CD14-positive monocyte (primary cell): ENCODE results near the gene P4HA2. TPM values are rescaled to one million over a fixed set of nuclear protein-coding genes. Genes with fewer than 3 reads are reported as not detected.

Source experiments
- DNase-seq, 3 donors: peaks; one replicate each; pipeline ENCODE4 v3.0.0-alpha.2; 2011 to 2022
- H2AFZ ChIP-seq: 2 replicates; pipeline ENCODE4 v1.6.0; 2012; ENCODE audit warnings: mild to moderate bottlenecking, low read depth, low read length, inconsistent platforms; ENCODE audit not compliant: insufficient read depth, poor library complexity, severe bottlenecking
- H3K27ac ChIP-seq, 2 donors: 1 replicate in 1 of 2; 2 replicates in 1 of 2; pipeline ENCODE4 v1.5.1; 2012 to 2013; ENCODE audit warnings: low read length in 2 of 2, control low read depth in 1 of 2, inconsistent platforms in 1 of 2, low read depth in 1 of 2, mild to moderate bottlenecking in 1 of 2
- H3K27me3 ChIP-seq, 2 donors: one replicate each; pipeline versions ENCODE4 v1.6.0 to v1.6.1; 2011 to 2013; ENCODE audit warnings: low read length in 2 of 2; ENCODE audit not compliant: control insufficient read depth in 2 of 2, insufficient read depth in 2 of 2
- H3K36me3 ChIP-seq, 2 donors: replicated peaks in 1 of 2; 1 replicate in 1 of 2; 2 replicates in 1 of 2; pipeline versions ENCODE4 v1.5.1 to v1.6.1; 2012 to 2013; ENCODE audit warnings: low read length in 2 of 2, control low read depth in 1 of 2, inconsistent platforms in 1 of 2, mild to moderate bottlenecking in 1 of 2; ENCODE audit not compliant: insufficient read depth in 2 of 2, control insufficient read depth in 1 of 2
- H3K4me1 ChIP-seq, 2 donors: 1 replicate in 1 of 2; 2 replicates in 1 of 2; pipeline versions ENCODE4 v1.5.1 to v1.6.1; 2012 to 2013; ENCODE audit warnings: low read length in 2 of 2, control low read depth in 1 of 2, inconsistent platforms in 1 of 2, mild to moderate bottlenecking in 1 of 2, moderate library complexity in 1 of 2; ENCODE audit not compliant: insufficient read depth in 2 of 2, control insufficient read depth in 1 of 2
- H3K4me2 ChIP-seq: replicated peaks from 2 replicates; pipeline ENCODE3; 2012; ENCODE audit warnings: low read length, moderate library complexity, mild to moderate bottlenecking; ENCODE audit not compliant: poor library complexity, severe bottlenecking; ENCODE audit errors: extremely low read depth
- H3K4me3 ChIP-seq, 3 experiments: fragments of 200-600 bp in 1 of 3; sonication (generic) in 1 of 3; replicated peaks in 1 of 3; 1 replicate in 2 of 3; 2 replicates in 1 of 3; pipeline ENCODE4 v1.5.1; 2011 to 2013; ENCODE audit warnings: low read length in 3 of 3, mild to moderate bottlenecking in 3 of 3, control low read depth in 2 of 3, low read depth in 2 of 3, inconsistent platforms in 1 of 3, moderate library complexity in 1 of 3
- H3K79me2 ChIP-seq: 2 replicates; pipeline ENCODE4 v1.6.0; 2012; ENCODE audit warnings: mild to moderate bottlenecking, control low read depth, inconsistent platforms, low read length, moderate library complexity; ENCODE audit not compliant: insufficient read depth
- H3K9ac ChIP-seq: 2 replicates; pipeline ENCODE4 v1.6.0; 2017; ENCODE audit warnings: low read length, mild to moderate bottlenecking; ENCODE audit not compliant: insufficient read depth, poor library complexity, severe bottlenecking
- H3K9me3 ChIP-seq, 2 donors: replicated peaks in 1 of 2; 1 replicate in 1 of 2; 2 replicates in 1 of 2; pipeline versions ENCODE4 v1.5.1 to v1.6.1; 2012 to 2013; ENCODE audit warnings: low read length in 2 of 2, control low read depth in 1 of 2; ENCODE audit not compliant: control insufficient read depth in 1 of 2, insufficient read depth in 1 of 2
- H4K20me1 ChIP-seq: 2 replicates; pipeline ENCODE4 v1.6.0; 2012; ENCODE audit warnings: mild to moderate bottlenecking, low read length, control low read depth, moderate library complexity; ENCODE audit not compliant: insufficient read depth
- H3K27ac Mint-ChIP-seq, 7 donors: one replicate each; pipeline ENCODE4 v1.8.0; 2020; ENCODE audit warnings: mild to moderate bottlenecking in 7 of 7, mixed read lengths in 7 of 7, moderate library complexity in 6 of 7, inconsistent platforms in 2 of 7
- H3K27me3 Mint-ChIP-seq, 3 donors: one replicate each; pipeline ENCODE4 v1.8.0; 2021 to 2022; ENCODE audit warnings: low read depth in 3 of 3, mild to moderate bottlenecking in 3 of 3, mixed read lengths in 3 of 3, moderate library complexity in 3 of 3, inconsistent platforms in 1 of 3
- H3K36me3 Mint-ChIP-seq, 2 donors: one replicate each; pipeline ENCODE4 v1.8.0; 2020; ENCODE audit warnings: mixed read lengths in 2 of 2, inconsistent platforms in 1 of 2, mild to moderate bottlenecking in 1 of 2
- H3K4me1 Mint-ChIP-seq: one replicate; pipeline ENCODE4 v1.8.0; 2020; ENCODE audit warnings: mild to moderate bottlenecking, mixed read lengths
- H3K4me3 Mint-ChIP-seq, 2 donors: one replicate each; pipeline ENCODE4 v1.8.0; 2020; ENCODE audit warnings: mild to moderate bottlenecking in 2 of 2, mixed read lengths in 2 of 2, moderate library complexity in 1 of 2
- H3K9me3 Mint-ChIP-seq, 7 donors: one replicate each; pipeline ENCODE4 v1.8.0; 2020 to 2022; ENCODE audit warnings: mixed read lengths in 7 of 7, mild to moderate bottlenecking in 6 of 7, moderate library complexity in 6 of 7, inconsistent platforms in 2 of 7
- CTCF ChIP-seq: fragments of 200-600 bp; IDR thresholded peaks from one replicate; pipeline ENCODE4 v1.8.0; 2022; ENCODE audit warnings: antibody characterized with exemption, mild to moderate bottlenecking
- WGBS: methylation state at CpG from one replicate; pipeline ENCODE4 v1.1.5; 2013; ENCODE audit warnings: missing lambda C conversion rate; ENCODE audit not compliant: insufficient coverage; 5-methylcytosine and 5-hydroxymethylcytosine counted together
- intact Hi-C, 2 donors: fragments of 100-400 bp; cut with micrococcal nuclease; formaldehyde crosslinking; loops; one replicate each; pipeline versions ENCODE4 v1.15.0 to v1.15.1; 2023
- polyA plus RNA-seq, 3 donors: library from polyadenylated mRNA; depleted of rRNA in 1 of 3; unstranded in 2 of 3; stranded (reverse) in 1 of 3; fragments of 300-500 nt in 2 of 3; fragments of >200 nt in 1 of 3; fragmentation: Illumina TruSeq in 2 of 3; gene quantifications; 1 replicate in 2 of 3; 2 replicates in 1 of 3; pipeline ENCODE4 v1.2.3, GENCODE V29; 2012 to 2021

Gene P4HA2
- polyA plus RNA-seq, 3 donors = 0.12 to 0.99 (median 0.45) TPM

- no peak for DNase-seq
- Mint-ChIP-seq H3K27me3 (peaks cover 20 to 37% (median 30%) of the 10 kb centered on the region in 3 donors), H3K4me1 (peaks cover 5% of the 10 kb centered on the region), H3K27ac (no peak overlapping the region), H3K36me3 (peaks cover 0 to 2% of the 10 kb centered on the region in 2 donors), H3K9me3 (peaks cover 0 to 6% (median 1%) of the 10 kb centered on the region in 7 donors), H3K4me3 (no peak overlapping the region)
- Histone ChIP-seq H2AFZ (no peak overlapping the region), H3K9me3 (peaks cover 0 to 7% of the 10 kb centered on the region in 2 donors), H3K27me3 (peaks cover 10 to 33% of the 10 kb centered on the region in 2 donors), H3K27ac (no peak overlapping the region), H3K4me2 (no peak overlapping the region), H3K4me1 (peaks cover 8 to 10% of the 10 kb centered on the region in 2 donors), H3K4me3 (no peak overlapping the region), H3K36me3 (no peaks in the 10 kb centered on the region), H3K9ac (no peak overlapping the region), H3K79me2 (no peaks in the 10 kb centered on the region), H4K20me1 (no peaks in the 10 kb centered on the region)
- WGBS = 74% methylated on average over 7 of the region's 8 CpGs
- TF ChIP-seq CTCF = no peak
- intact Hi-C loops = loop anchor here in 1 of 2 donors (10.0 kb wide), 1 partner anchor 451 kb away; no protein-coding TSS in a partner anchor
Observed at GRCh38 chr5:132253452-132254320, 26.0 kb upstream of the P4HA2 start.

DNA sequence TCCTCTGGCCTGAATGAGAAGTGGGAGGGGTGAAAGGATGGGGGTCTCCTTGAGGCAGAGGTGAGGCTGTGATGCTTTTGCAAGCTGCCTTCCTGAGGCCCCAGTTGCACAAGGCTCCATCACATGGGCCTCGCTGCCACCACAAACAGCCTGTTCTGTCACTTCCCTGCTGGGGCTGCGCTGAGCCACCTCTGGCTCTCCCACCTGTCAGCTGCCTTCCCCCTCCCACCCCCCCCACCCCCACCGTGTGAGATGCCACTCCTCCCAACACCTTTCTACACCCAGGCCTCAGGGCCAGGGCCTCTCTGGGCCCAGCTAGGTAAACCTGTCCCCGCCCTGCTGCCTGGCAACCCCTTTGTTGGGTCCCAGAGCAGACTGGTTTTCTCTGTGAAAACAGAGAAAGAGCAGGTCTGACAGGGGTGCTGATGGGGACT lies 25.4 kb upstream of the P4HA2 start:
- WGBS = 17% methylated on average over 1 of the region's 4 CpGs
- intact Hi-C loops = loop anchor here in 1 of 2 donors (10.0 kb wide), 1 partner anchor 452 kb away; no protein-coding TSS in a partner anchor
- TF ChIP-seq CTCF = no peak
- H3K27ac Mint-ChIP-seq = no peak overlapping the region
- DNase-seq = no peak
- H4K20me1 ChIP-seq = no peaks in the 10 kb centered on the region
- H3K27me3 ChIP-seq = peaks cover 10 to 26% of the 10 kb centered on the region in 2 donors
- H3K4me3 Mint-ChIP-seq = no peak overlapping the region
- no peak overlapping the region for H2AFZ ChIP-seq
- no peak overlapping the region for H3K4me2 ChIP-seq
- no peak overlapping the region for H3K4me3 ChIP-seq
- peaks cover 5 to 8% of the 10 kb centered on the region in 2 donors for H3K4me1 ChIP-seq
- H3K27me3 Mint-ChIP-seq = peaks cover 17 to 31% (median 26%) of the 10 kb centered on the region in 3 donors
- no peaks in the 10 kb centered on the region for H3K79me2 ChIP-seq
- peaks cover 0 to 7% of the 10 kb centered on the region in 2 donors for H3K9me3 ChIP-seq
- H3K27ac ChIP-seq = no peak overlapping the region
- peaks cover 0 to 2% of the 10 kb centered on the region in 2 donors for H3K36me3 Mint-ChIP-seq
- peaks cover 2% of the 10 kb centered on the region for H3K4me1 Mint-ChIP-seq
- no peak overlapping the region for H3K9ac ChIP-seq
- H3K36me3 ChIP-seq = no peaks in the 10 kb centered on the region
- H3K9me3 Mint-ChIP-seq = peaks cover 0 to 6% (median 1%) of the 10 kb centered on the region in 7 donors
